ENCODE measurements around the gene DNER. TPM values are rescaled to one million over a fixed set of nuclear protein-coding genes. Genes with fewer than 3 reads are reported as not detected.

Gene DNER
- total RNA-seq, 1 donor from 2014 or later = 1.8 TPM

GRCh38 chr2:229714736-229715541 lies 584 bp upstream of the DNER start:
- H3K36me3 ChIP-seq (ENCODE audit: control insufficient read depth, insufficient read depth, low read length) = no peaks in the 10 kb centered on the region
- TF ChIP-seq, protein P1, sequence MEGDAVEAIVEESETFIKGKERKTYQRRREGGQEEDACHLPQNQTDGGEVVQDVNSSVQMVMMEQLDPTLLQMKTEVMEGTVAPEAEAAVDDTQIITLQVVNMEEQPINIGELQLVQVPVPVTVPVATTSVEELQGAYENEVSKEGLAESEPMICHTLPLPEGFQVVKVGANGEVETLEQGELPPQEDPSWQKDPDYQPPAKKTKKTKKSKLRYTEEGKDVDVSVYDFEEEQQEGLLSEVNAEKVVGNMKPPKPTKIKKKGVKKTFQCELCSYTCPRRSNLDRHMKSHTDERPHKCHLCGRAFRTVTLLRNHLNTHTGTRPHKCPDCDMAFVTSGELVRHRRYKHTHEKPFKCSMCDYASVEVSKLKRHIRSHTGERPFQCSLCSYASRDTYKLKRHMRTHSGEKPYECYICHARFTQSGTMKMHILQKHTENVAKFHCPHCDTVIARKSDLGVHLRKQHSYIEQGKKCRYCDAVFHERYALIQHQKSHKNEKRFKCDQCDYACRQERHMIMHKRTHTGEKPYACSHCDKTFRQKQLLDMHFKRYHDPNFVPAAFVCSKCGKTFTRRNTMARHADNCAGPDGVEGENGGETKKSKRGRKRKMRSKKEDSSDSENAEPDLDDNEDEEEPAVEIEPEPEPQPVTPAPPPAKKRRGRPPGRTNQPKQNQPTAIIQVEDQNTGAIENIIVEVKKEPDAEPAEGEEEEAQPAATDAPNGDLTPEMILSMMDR (IDR thresholded peaks at IDR 0.05; ENCODE audit: insufficient read depth, low read length, severe bottlenecking) = no peak
- H3K4me3 ChIP-seq (ENCODE audit: low read depth, low read length) = peak overlapping the region; percentile 29
- DNase-seq (ENCODE audit: low read depth) = peak; percentile 25
- FAIRE-seq = no peak
- peaks cover 20% of the 10 kb centered on the region for H3K27me3 ChIP-seq (ENCODE audit: control insufficient read depth, insufficient read depth, low read length)

- no peak for DNase-seq (ENCODE audit: low read depth)
- no peaks in the 10 kb centered on the region for H3K36me3 ChIP-seq (ENCODE audit: control insufficient read depth, insufficient read depth, low read length)
- peak overlapping the region; percentile 5 for H3K4me3 ChIP-seq (ENCODE audit: low read depth, low read length)
- TF ChIP-seq, protein P1 (IDR thresholded peaks at IDR 0.05; ENCODE audit: insufficient read depth, low read length, severe bottlenecking) = no peak
- no peak for FAIRE-seq
- peaks cover 20% of the 10 kb centered on the region for H3K27me3 ChIP-seq (ENCODE audit: control insufficient read depth, insufficient read depth, low read length)
Observed at GRCh38 chr2:229713371-229714079, 830 bp downstream of the DNER start.

DNA sequence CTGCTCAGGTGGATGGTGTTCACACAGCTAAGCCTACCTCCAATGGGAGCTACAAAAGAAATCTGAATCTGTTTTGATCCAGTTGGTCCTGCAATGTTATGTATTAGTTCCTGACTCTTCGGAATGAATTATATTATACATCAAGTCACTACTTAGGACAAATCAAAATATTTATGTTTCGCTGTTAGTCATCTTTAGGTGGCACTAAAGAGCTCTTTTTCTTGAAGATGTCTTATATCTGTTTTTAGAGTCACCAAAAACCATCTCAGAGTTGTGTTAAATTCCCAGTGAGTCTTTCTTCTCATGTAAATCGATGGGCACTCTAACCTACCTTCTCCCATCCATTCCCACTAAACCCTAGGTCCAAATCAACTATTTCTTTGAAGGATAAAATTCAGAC lies 2.2 kb downstream of the DNER start:
- peak; percentile 8 for DNase-seq (ENCODE audit: low read depth)
- TF ChIP-seq, protein P1 (IDR thresholded peaks at IDR 0.05; ENCODE audit: insufficient read depth, low read length, severe bottlenecking) = no peak
- H3K36me3 ChIP-seq (ENCODE audit: control insufficient read depth, insufficient read depth, low read length) = no peaks in the 10 kb centered on the region
- FAIRE-seq = no peak
- H3K27me3 ChIP-seq (ENCODE audit: control insufficient read depth, insufficient read depth, low read length) = peaks cover 23% of the 10 kb centered on the region
- H3K4me3 ChIP-seq (ENCODE audit: low read depth, low read length) = no peak overlapping the region

- no peak for FAIRE-seq
- no peak for DNase-seq (ENCODE audit: low read depth)
- Histone ChIP-seq H3K4me3 (ENCODE audit: low read depth, low read length) (no peak overlapping the region), H3K36me3 (ENCODE audit: control insufficient read depth, insufficient read depth, low read length) (no peaks in the 10 kb centered on the region), H3K27me3 (ENCODE audit: control insufficient read depth, insufficient read depth, low read length) (peaks cover 17% of the 10 kb centered on the region)
- TF ChIP-seq, protein P1 (IDR thresholded peaks at IDR 0.05; ENCODE audit: insufficient read depth, low read length, severe bottlenecking) = no peak
Observed at GRCh38 chr2:229708335-229708734, 6.0 kb downstream of the DNER start.

DNA sequence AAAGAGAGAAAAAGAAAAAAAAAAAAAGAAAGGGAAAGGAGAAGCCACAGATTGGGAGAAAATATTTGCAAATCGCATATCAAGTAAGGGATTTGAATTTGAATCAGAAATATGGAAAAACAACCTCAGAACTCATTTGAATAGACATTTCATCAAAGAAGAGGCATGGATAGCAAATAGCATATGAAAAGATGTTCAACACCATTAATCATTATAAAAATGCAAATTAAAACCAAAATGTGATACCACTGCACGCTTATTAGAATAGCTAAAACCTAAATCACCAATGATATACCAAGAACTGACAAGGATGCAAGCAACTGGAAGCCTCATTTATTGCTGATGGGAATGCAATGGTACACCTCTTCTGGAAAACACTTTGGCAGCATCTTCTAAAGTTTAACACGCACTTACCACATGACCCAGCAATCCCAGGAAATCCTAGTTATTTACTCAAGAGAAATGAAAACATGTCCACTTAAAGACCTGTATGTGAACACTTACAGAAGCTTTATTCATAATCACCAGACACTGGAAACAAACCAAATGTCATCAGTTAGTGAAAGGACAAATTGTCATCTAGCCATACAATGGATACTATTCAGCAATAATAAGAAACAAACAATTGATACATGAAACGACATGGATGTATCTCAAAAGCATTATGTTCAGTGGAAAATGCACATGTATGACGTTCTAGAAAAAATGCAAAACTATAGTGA lies 10.3 kb downstream of the DNER start:
- DNase-seq (ENCODE audit: low read depth) (no peak), FAIRE-seq (no peak)
- no peaks in the 10 kb centered on the region for H3K36me3 ChIP-seq (ENCODE audit: control insufficient read depth, insufficient read depth, low read length)
- TF ChIP-seq, protein P1 (IDR thresholded peaks at IDR 0.05; ENCODE audit: insufficient read depth, low read length, severe bottlenecking) = no peak
- no peak overlapping the region for H3K4me3 ChIP-seq (ENCODE audit: low read depth, low read length)
- H3K27me3 ChIP-seq (ENCODE audit: control insufficient read depth, insufficient read depth, low read length) = peaks cover 2% of the 10 kb centered on the region

All from bronchial epithelial cell (primary cell).